Stimulated activated CD8-positive, alpha-beta memory T cell treated with anti-CD3 and anti-CD28 coated beads, Interleukin-12 subunit alpha, Interleukin-12 subunit beta, amount 100 ng/mL, for 24 hours (primary cell): Measurements from ENCODE around the gene RPLP2.

Experiments
- DNase-seq: peaks from one replicate; pipeline ENCODE4 v3.0.0-alpha.2; 2020; ENCODE audit errors: extremely low read depth

The RPLP2 gene

GRCh38 chr11:824292-824880, 14.6 kb downstream of the RPLP2 start:
- DNase-seq = no peak

GRCh38 chr11:824942-825341, 15.2 kb downstream of the RPLP2 start:
- DNase-seq = no peak

- DNase-seq = no peak
Measured at GRCh38 chr11:825366-826226, 15.8 kb downstream of the RPLP2 start.

GRCh38 chr11:826227-826621, 16.5 kb downstream of the RPLP2 start:
- DNase-seq = no peak

GRCh38 chr11:826836-827145, 17.0 kb downstream of the RPLP2 start:
- no peak for DNase-seq

- no peak for DNase-seq
Measured at GRCh38 chr11:827146-827896, 17.6 kb downstream of the RPLP2 start.

GRCh38 chr11:827897-828192, 18.1 kb downstream of the RPLP2 start, which contains the start of gene CRACR2B:
Gene CRACR2B (plus strand): TSS chr11:827919. CDS start chr11:828608, 689 bp downstream.
- no peak for DNase-seq

GRCh38 chr11:828506-829175, 18.9 kb downstream of the RPLP2 start:
- no peak for DNase-seq

- no peak for DNase-seq
Measured at GRCh38 chr11:829176-829846, 19.5 kb downstream of the RPLP2 start.

GRCh38 chr11:829847-830294, 20.1 kb downstream of the RPLP2 start:
- DNase-seq = no peak

- no peak for DNase-seq
Measured at GRCh38 chr11:830295-831117, 20.7 kb downstream of the RPLP2 start.

GRCh38 chr11:831118-831864, 21.5 kb downstream of the RPLP2 start:
- no peak for DNase-seq

- DNase-seq = no peak
Measured at GRCh38 chr11:831961-832528, 22.3 kb downstream of the RPLP2 start.

- DNase-seq = no peak
Measured at GRCh38 chr11:832529-833113, 22.9 kb downstream of the RPLP2 start, which contains the start of gene CD151. Gene CD151 (plus strand): TSS chr11:832952. CDS start chr11:836070, 3,118 bp downstream.

GRCh38 chr11:833114-833791, 23.5 kb downstream of the RPLP2 start:
- DNase-seq = no peak

- DNase-seq = no peak
Measured at GRCh38 chr11:833849-834311, 24.1 kb downstream of the RPLP2 start.

GRCh38 chr11:834371-835316, 24.9 kb downstream of the RPLP2 start:
- DNase-seq = no peak
